ENCODE measurements around the gene GNAI3. TPM values are rescaled to one million over a fixed set of nuclear protein-coding genes. Genes with fewer than 3 reads are reported as not detected.

Gene GNAI3
- total and polyA plus RNA-seq, 8 donors: 1.1 to 3.9 (median 2.8) TPM

DNA sequence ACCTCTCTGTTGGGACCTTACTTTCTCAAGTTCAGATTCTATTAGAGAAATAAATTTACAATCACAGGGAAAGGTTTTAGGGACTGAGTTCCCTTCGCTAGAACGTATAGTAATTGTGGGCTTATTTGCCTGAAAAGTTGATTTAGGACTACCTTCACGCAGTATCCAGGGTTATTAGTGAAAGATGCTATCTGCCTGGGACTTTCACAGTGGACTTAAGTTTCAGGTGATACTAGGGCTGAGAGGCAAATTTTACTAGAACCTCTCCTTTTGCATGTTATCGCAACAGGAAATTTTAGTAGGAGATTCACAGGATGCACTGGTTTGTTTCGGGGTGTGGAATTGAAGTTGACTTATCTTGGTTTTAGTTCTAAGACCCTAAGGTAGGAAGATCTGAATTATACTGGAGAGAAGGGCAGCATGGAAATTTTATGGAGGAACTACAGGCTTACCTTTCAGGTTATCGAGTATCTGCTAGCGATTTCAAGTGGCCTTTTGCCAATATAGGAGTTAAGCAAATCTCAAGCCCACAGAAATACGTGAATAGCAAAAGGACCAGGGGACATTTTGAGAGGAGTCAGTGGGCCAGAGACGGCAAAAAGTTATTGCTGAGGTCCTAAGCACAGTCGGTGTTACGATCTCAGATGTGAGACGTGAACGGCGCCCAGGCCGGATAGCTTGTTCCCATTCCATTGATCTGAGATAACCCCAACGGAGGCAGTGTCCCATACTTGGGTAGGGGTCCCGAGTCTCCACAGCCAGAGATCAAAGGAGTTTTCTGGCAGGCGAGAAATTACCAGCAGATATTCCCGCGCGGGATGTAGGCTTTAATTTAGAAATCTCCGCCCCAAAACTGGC lies 723 bp upstream of the GNAI3 start:
- TF ChIP-seq, protein P1, sequence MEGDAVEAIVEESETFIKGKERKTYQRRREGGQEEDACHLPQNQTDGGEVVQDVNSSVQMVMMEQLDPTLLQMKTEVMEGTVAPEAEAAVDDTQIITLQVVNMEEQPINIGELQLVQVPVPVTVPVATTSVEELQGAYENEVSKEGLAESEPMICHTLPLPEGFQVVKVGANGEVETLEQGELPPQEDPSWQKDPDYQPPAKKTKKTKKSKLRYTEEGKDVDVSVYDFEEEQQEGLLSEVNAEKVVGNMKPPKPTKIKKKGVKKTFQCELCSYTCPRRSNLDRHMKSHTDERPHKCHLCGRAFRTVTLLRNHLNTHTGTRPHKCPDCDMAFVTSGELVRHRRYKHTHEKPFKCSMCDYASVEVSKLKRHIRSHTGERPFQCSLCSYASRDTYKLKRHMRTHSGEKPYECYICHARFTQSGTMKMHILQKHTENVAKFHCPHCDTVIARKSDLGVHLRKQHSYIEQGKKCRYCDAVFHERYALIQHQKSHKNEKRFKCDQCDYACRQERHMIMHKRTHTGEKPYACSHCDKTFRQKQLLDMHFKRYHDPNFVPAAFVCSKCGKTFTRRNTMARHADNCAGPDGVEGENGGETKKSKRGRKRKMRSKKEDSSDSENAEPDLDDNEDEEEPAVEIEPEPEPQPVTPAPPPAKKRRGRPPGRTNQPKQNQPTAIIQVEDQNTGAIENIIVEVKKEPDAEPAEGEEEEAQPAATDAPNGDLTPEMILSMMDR (IDR thresholded peaks at IDR 0.05): no peak
- peak overlapping the region; percentile 66 to 99 (median 88) for H3K27ac ChIP-seq
- H3K4me3 ChIP-seq: peak overlapping the region; percentile 43 to 93 (median 80)
- no peaks in the 10 kb centered on the region for H3K36me3 ChIP-seq
- ATAC-seq (peak; percentile 17 to 36 (median 26)), DNase-seq (peak in 1 of 6 donors; percentile 41), FAIRE-seq (no peak)
- WGBS, 2 donors: 2 to 4% methylated on average over 22 of the region's 22 CpGs
- H3K9me3 ChIP-seq: no peaks in the 10 kb centered on the region
- no peaks in the 10 kb centered on the region for H3K27me3 ChIP-seq
- intact Hi-C loops (cut with DNase I): loop anchor here (10.0 kb wide), 3 partner anchors 87 to 437 kb away; partner anchors contain the start of gene AHCYL1 (in 1 of the 3)
- H3K4me1 ChIP-seq: peaks cover 0 to 41% (median 8%) of the 10 kb centered on the region in 3 donors

DNA sequence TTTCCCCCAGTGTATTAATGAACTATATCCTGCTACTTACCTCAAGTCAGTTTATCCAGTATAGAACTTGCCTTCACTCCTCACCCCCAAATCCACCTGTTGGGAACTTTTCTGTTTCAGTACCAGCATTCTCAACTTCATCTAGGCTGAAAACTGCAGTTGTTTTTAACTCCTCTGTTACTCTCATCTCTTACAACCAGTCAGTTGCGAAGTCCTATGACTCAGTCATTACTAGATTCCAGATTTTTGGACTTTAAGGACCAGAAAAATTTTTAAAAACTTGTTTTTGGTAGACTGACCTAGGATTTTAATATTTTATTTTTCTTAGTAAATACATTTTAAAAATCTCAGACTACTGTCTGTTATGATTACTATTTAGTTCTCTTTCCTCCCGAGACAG lies 8.1 kb downstream of the GNAI3 start:
- intact Hi-C loops (cut with DNase I): no loop called here
- H3K36me3 ChIP-seq: no peaks in the 10 kb centered on the region
- DNase-seq: no peak
- WGBS, 2 donors: 96 to 99% methylated on average over 2 of the region's 2 CpGs
- ATAC-seq: no peak
- TF ChIP-seq, protein P1 (IDR thresholded peaks at IDR 0.05): no peak
- peaks cover 10 to 23% (median 13%) of the 10 kb centered on the region in 3 donors for H3K4me1 ChIP-seq
- no peak overlapping the region for H3K4me3 ChIP-seq
- no peak overlapping the region for H3K27ac ChIP-seq
- H3K9me3 ChIP-seq: no peaks in the 10 kb centered on the region
- FAIRE-seq: no peak
- no peaks in the 10 kb centered on the region for H3K27me3 ChIP-seq

DNA sequence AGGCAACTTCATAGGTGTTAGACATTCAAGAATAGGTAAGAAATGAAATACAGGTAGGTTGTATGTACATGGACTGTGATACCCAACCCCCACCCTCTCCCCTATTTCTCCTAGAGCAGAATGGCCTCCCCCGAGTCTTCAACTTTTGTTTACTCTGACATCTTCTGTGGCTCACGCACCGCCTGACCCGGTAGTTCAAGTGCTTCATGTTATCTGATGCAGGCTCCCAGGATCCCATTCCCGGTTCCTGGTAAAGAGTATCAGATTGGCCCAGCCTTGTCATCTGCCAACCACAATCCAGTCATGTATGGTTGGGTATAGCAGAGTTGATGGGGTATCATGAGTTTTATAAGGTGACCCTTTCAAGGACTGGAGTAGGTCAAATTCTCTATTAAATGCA lies 9.1 kb downstream of the GNAI3 start:
- ATAC-seq (no peak), FAIRE-seq (no peak), DNase-seq (no peak)
- H3K4me1 ChIP-seq: peaks cover 10 to 24% (median 13%) of the 10 kb centered on the region in 3 donors
- H3K36me3 ChIP-seq: no peaks in the 10 kb centered on the region
- no peaks in the 10 kb centered on the region for H3K27me3 ChIP-seq
- H3K27ac ChIP-seq: no peak overlapping the region
- no peaks in the 10 kb centered on the region for H3K9me3 ChIP-seq
- no peak overlapping the region for H3K4me3 ChIP-seq
- 78 to 79% methylated on average over 5 of the region's 5 CpGs for WGBS, 2 donors
- TF ChIP-seq, protein P1 (IDR thresholded peaks at IDR 0.05): no peak
- intact Hi-C loops (cut with DNase I): no loop called here

DNA sequence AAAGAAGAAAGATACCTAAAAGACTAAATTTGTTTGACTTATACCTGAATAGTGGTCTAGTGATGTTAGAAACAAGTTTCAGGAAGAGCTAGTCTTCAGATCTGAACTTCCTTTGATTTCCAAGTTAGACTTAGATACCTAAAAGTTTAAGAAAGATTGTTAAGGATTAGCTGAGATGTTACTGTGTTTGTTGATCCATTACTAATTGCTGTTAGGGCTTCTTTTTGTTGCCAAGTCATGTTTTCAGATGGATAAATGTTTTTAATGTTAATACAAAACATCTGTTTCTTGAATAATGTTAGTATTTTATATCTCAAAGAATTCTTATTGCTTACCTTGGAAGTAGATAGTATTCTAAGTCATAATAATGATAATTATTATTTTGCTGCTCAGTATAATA lies 11.6 kb downstream of the GNAI3 start:
- TF ChIP-seq, protein P1 (IDR thresholded peaks at IDR 0.05): no peak
- DNase-seq (no peak), ATAC-seq (no peak), FAIRE-seq (no peak)
- intact Hi-C loops (cut with DNase I): no loop called here
- Histone ChIP-seq H3K27ac (no peak overlapping the region), H3K27me3 (no peaks in the 10 kb centered on the region), H3K9me3 (no peaks in the 10 kb centered on the region), H3K36me3 (no peaks in the 10 kb centered on the region), H3K4me3 (no peak overlapping the region), H3K4me1 (peaks cover 10 to 45% (median 29%) of the 10 kb centered on the region in 3 donors)

All from pancreas (tissue), 10 donors.